Measurements from ENCODE around the gene NEURL1.
A peak's percentile ranks its signal among the peaks of the same experiment; 100 is the strongest.

Gene NEURL1

GRCh38 chr10:103580430-103580829 is 86.9 kb downstream of the NEURL1 start:
- no peak for DNase-seq (ENCODE audit: low read depth in 1 of 2, low spot score in 1 of 2)

GRCh38 chr10:103581499-103581898 is 88.0 kb downstream of the NEURL1 start:
- DNase-seq (ENCODE audit: low read depth in 1 of 2, low spot score in 1 of 2) = no peak

- DNase-seq (ENCODE audit: low read depth in 1 of 2, low spot score in 1 of 2) = no peak
Observed at GRCh38 chr10:103582331-103583123, 89.0 kb downstream of the NEURL1 start.

- DNase-seq (ENCODE audit: low read depth in 1 of 2, low spot score in 1 of 2) = no peak
Observed at GRCh38 chr10:103583871-103584215, 90.3 kb downstream of the NEURL1 start.

- peak; percentile 43 to 57 for DNase-seq (ENCODE audit: low read depth in 1 of 2, low spot score in 1 of 2)
Observed at GRCh38 chr10:103584216-103585010, 90.9 kb downstream of the NEURL1 start.

- no peak for DNase-seq (ENCODE audit: low read depth in 1 of 2, low spot score in 1 of 2)
Observed at GRCh38 chr10:103585011-103585405, 91.5 kb downstream of the NEURL1 start.

GRCh38 chr10:103587073-103587472 is 93.6 kb downstream of the NEURL1 start:
- DNase-seq (ENCODE audit: low read depth in 1 of 2, low spot score in 1 of 2) = no peak

GRCh38 chr10:103589074-103589630 is 95.6 kb downstream of the NEURL1 start:
- DNase-seq (ENCODE audit: low read depth in 1 of 2, low spot score in 1 of 2) = no peak

- no peak for DNase-seq (ENCODE audit: low read depth in 1 of 2, low spot score in 1 of 2)
Observed at GRCh38 chr10:103590060-103590459, 96.6 kb downstream of the NEURL1 start.

GRCh38 chr10:103590744-103591291 is 97.3 kb downstream of the NEURL1 start:
- DNase-seq (ENCODE audit: low read depth in 1 of 2, low spot score in 1 of 2) = no peak

- DNase-seq (ENCODE audit: low read depth in 1 of 2, low spot score in 1 of 2) = peak in 1 of 2 donors; percentile 9
Observed at GRCh38 chr10:103592186-103593021, 98.9 kb downstream of the NEURL1 start.

GRCh38 chr10:103593022-103593570 is 99.6 kb downstream of the NEURL1 start:
- no peak for DNase-seq (ENCODE audit: low read depth in 1 of 2, low spot score in 1 of 2)

- DNase-seq (ENCODE audit: low read depth in 1 of 2, low spot score in 1 of 2) = no peak
Observed at GRCh38 chr10:103595933-103596726, 102.6 kb downstream of the NEURL1 start.

- no peak for DNase-seq (ENCODE audit: low read depth in 1 of 2, low spot score in 1 of 2)
Observed at GRCh38 chr10:103597003-103597402, 103.5 kb downstream of the NEURL1 start.

GRCh38 chr10:103598654-103599115 is 105.2 kb downstream of the NEURL1 start:
- DNase-seq (ENCODE audit: low read depth in 1 of 2, low spot score in 1 of 2) = no peak

- no peak for DNase-seq (ENCODE audit: low read depth in 1 of 2, low spot score in 1 of 2)
Observed at GRCh38 chr10:103599211-103599610, 105.7 kb downstream of the NEURL1 start.

GRCh38 chr10:103599907-103600306 is 106.4 kb downstream of the NEURL1 start:
- no peak for DNase-seq (ENCODE audit: low read depth in 1 of 2, low spot score in 1 of 2)

- DNase-seq (ENCODE audit: low read depth in 1 of 2, low spot score in 1 of 2) = no peak
Observed at GRCh38 chr10:103600325-103600724, 106.8 kb downstream of the NEURL1 start.

- no peak for DNase-seq (ENCODE audit: low read depth in 1 of 2, low spot score in 1 of 2)
Observed at GRCh38 chr10:103600956-103601569, 107.6 kb downstream of the NEURL1 start.
